ENCODE measurements around the gene SLC25A3.
"Not testable (repeated sequence)": the region's sequence is repeated elsewhere in the genome, so short reads cannot be mapped to it uniquely, and the experiment has no call there.

SLC25A3 gene

GRCh38 chr12:98593351-98594049 lies at the start of gene SLC25A3:
Gene SLC25A3, plus strand, starts transcription at chr12:98593686. Its CDS starts 293 bp downstream, at chr12:98593979.
- Histone ChIP-seq H3K4me1 (peaks cover 0 to 28% (median 15%) of the 10 kb centered on the region in 4 donors), H3K36me3 (peaks cover 14 to 23% (median 18%) of the 10 kb centered on the region in 3 donors), H3K27me3 (no peaks in the 10 kb centered on the region), H3K9me3 (no peaks in the 10 kb centered on the region), H3K4me3 (peak within 1 kb of the TSS; percentile 84 to 97), H3K27ac (peak within 1 kb of the TSS; percentile 92)
- peak; percentile 97 to 98 for DNase-seq
- TF ChIP-seq CTCF (IDR thresholded peaks at IDR 0.05), result no peak
- intact Hi-C loops (cut with DNase I; ENCODE audit: low total_unique reads), result no loop called here

- TF ChIP-seq CTCF (IDR thresholded peaks at IDR 0.05), result no peak
- DNase-seq, result no peak
- Histone ChIP-seq H3K4me1 (no peaks in the 10 kb centered on the region), H3K27ac (no peak overlapping the region), H3K9me3 (no peaks in the 10 kb centered on the region), H3K4me3 (no peak overlapping the region), H3K36me3 (peaks cover 19 to 35% (median 33%) of the 10 kb centered on the region in 3 donors), H3K27me3 (no peaks in the 10 kb centered on the region)
- intact Hi-C loops (cut with DNase I; ENCODE audit: low total_unique reads), result no loop called here
Observed at GRCh38 chr12:98543701-98544100, 49.8 kb upstream of the SLC25A3 start.

GRCh38 chr12:98544751-98545150 lies 48.7 kb upstream of the SLC25A3 start:
- Histone ChIP-seq H3K4me1 (no peaks in the 10 kb centered on the region), H3K27me3 (no peaks in the 10 kb centered on the region), H3K36me3 (peaks cover 27 to 37% (median 28%) of the 10 kb centered on the region in 3 donors), H3K9me3 (no peaks in the 10 kb centered on the region), H3K4me3 (no peak overlapping the region), H3K27ac (no peak overlapping the region)
- no peak for TF ChIP-seq CTCF (IDR thresholded peaks at IDR 0.05)
- intact Hi-C loops (cut with DNase I; ENCODE audit: low total_unique reads), result no loop called here
- DNase-seq, result no peak

- intact Hi-C loops (cut with DNase I; ENCODE audit: low total_unique reads), result no loop called here
- TF ChIP-seq CTCF (IDR thresholded peaks at IDR 0.05), result no peak
- H3K4me1 ChIP-seq, result no peaks in the 10 kb centered on the region
- H3K36me3 ChIP-seq, result peaks cover 33 to 48% (median 35%) of the 10 kb centered on the region in 3 donors
- no peaks in the 10 kb centered on the region for H3K27me3 ChIP-seq
- no peak for DNase-seq
- H3K9me3 ChIP-seq, result no peaks in the 10 kb centered on the region
- no peak overlapping the region for H3K27ac ChIP-seq
- no peak overlapping the region for H3K4me3 ChIP-seq
Observed at GRCh38 chr12:98549371-98550110, 43.9 kb upstream of the SLC25A3 start.

- Histone ChIP-seq H3K4me3 (no peak overlapping the region), H3K4me1 (no peaks in the 10 kb centered on the region), H3K27me3 (no peaks in the 10 kb centered on the region), H3K36me3 (peaks cover 25 to 42% (median 34%) of the 10 kb centered on the region in 3 donors), H3K27ac (no peak overlapping the region), H3K9me3 (no peaks in the 10 kb centered on the region)
- DNase-seq, result no peak
- no peak for TF ChIP-seq CTCF (IDR thresholded peaks at IDR 0.05)
- intact Hi-C loops (cut with DNase I; ENCODE audit: low total_unique reads), result no loop called here
Observed at GRCh38 chr12:98551787-98552186, 41.7 kb upstream of the SLC25A3 start.

GRCh38 chr12:98558097-98558496 lies 35.4 kb upstream of the SLC25A3 start:
- H3K36me3 ChIP-seq; intact Hi-C loops (cut with DNase I; ENCODE audit: low total_unique reads); H3K9me3 ChIP-seq; H3K4me1 ChIP-seq; H3K27me3 ChIP-seq; H3K4me3 ChIP-seq; H3K27ac ChIP-seq; DNase-seq: not testable (repeated sequence)

All from tibial artery (tissue), 4 donors.